NCI-H2171 (cell line): ENCODE data around the gene IPO7.
"Not testable (repeated sequence)": the region's sequence is repeated elsewhere in the genome, so short reads cannot be mapped to it uniquely, and the experiment has no call there.

Experiments
- DNase-seq: peaks from one replicate; lab custom pipeline; 2025; lab: John Stamatoyannopoulos, UW

Gene IPO7

GRCh38 chr11:9399466-9399865, 15.0 kb downstream of the IPO7 start:
- DNase-seq, result no peak

- DNase-seq, result not testable (repeated sequence)
Measured at GRCh38 chr11:9401884-9402283, 17.4 kb downstream of the IPO7 start.

- no peak for DNase-seq
Measured at GRCh38 chr11:9428706-9429105, 44.3 kb downstream of the IPO7 start.

GRCh38 chr11:9438611-9439010, 54.2 kb downstream of the IPO7 start:
- DNase-seq, result no peak

- no peak for DNase-seq
Measured at GRCh38 chr11:9446230-9446629, 61.8 kb downstream of the IPO7 start.

GRCh38 chr11:9448576-9449352, 64.3 kb downstream of the IPO7 start:
- no peak for DNase-seq

GRCh38 chr11:9452023-9452422, 67.6 kb downstream of the IPO7 start:
- not testable (repeated sequence) for DNase-seq

GRCh38 chr11:9455722-9456121, 71.3 kb downstream of the IPO7 start:
- DNase-seq, result no peak

GRCh38 chr11:9459667-9460321, 75.3 kb downstream of the IPO7 start:
- no peak for DNase-seq

- peak; percentile 94 for DNase-seq
Measured at GRCh38 chr11:9460322-9461062, 76.0 kb downstream of the IPO7 start, which contains the start of gene ZNF143. Gene ZNF143 (plus strand): TSS chr11:9461012. CDS start chr11:9471309, 10,297 bp downstream.

- peak; percentile 74 for DNase-seq
Measured at GRCh38 chr11:9461063-9461759, 76.8 kb downstream of the IPO7 start.

- no peak for DNase-seq
Measured at GRCh38 chr11:9461760-9462134, 77.3 kb downstream of the IPO7 start.

GRCh38 chr11:9462172-9462799, 77.8 kb downstream of the IPO7 start:
- DNase-seq, result no peak

- no peak for DNase-seq
Measured at GRCh38 chr11:9462806-9463537, 78.5 kb downstream of the IPO7 start.

- no peak for DNase-seq
Measured at GRCh38 chr11:9470765-9471164, 86.3 kb downstream of the IPO7 start.

- DNase-seq, result no peak
Measured at GRCh38 chr11:9473408-9473807, 89.0 kb downstream of the IPO7 start.

- DNase-seq, result no peak
Measured at GRCh38 chr11:9479899-9480298, 95.4 kb downstream of the IPO7 start.

GRCh38 chr11:9489080-9489765, 104.8 kb downstream of the IPO7 start:
- DNase-seq, result no peak

- no peak for DNase-seq
Measured at GRCh38 chr11:9490376-9490775, 105.9 kb downstream of the IPO7 start.

GRCh38 chr11:9493492-9493891, 109.0 kb downstream of the IPO7 start:
- DNase-seq, result no peak
